A673 (cell line): ENCODE results near the gene VPS33A. TPM values are rescaled to one million over a fixed set of nuclear protein-coding genes. Genes with fewer than 3 reads are reported as not detected.

Experiments used
- BruUV-seq: library from RNA; stranded (reverse); fragments of 400-500 nt; replicated peaks from 2 replicates; lab custom pipeline; 2021; lab: Mats Ljungman, UMichigan
- CTCF ChIA-PET: fragments of 300-600 bp; sonication (Branson Sonifier 250); formaldehyde crosslinking; loops from one replicate; lab custom pipeline; 2022; ENCODE audit warnings: antibody characterized with exemption; lab: Charles Lee
- POLR2A ChIA-PET: fragments of 300-600 bp; sonication (Branson Sonifier 250); formaldehyde crosslinking; loops from one replicate; lab custom pipeline; 2022; ENCODE audit warnings: antibody characterized with exemption; ENCODE audit not compliant: low non-redundant PET; lab: Charles Lee
- DNase-seq: peaks from one replicate; pipeline ENCODE4 v3.0.0-alpha.2; 2015; ENCODE audit warnings: low spot score
- H3K27ac ChIP-seq: fragments of 200-600 bp; sonication (generic); 2 replicates; pipeline ENCODE4 v1.5.1; 2016; ENCODE audit warnings: mixed run types, low read depth, mild to moderate bottlenecking, mixed read lengths, antibody characterized with exemption, low read length; ENCODE audit not compliant: poor library complexity, severe bottlenecking
- H3K27me3 ChIP-seq: fragments of 200-600 bp; sonication (generic); replicated peaks from 2 replicates; pipeline ENCODE4 v1.6.1; 2017; ENCODE audit warnings: mixed run types, low read depth, mild to moderate bottlenecking, mixed read lengths, antibody characterized with exemption, low read length; ENCODE audit not compliant: insufficient read depth, poor library complexity
- H3K36me3 ChIP-seq: fragments of 200-600 bp; sonication (generic); 2 replicates; pipeline ENCODE4 v1.6.1; 2016; ENCODE audit warnings: mixed run types, mild to moderate bottlenecking, mixed read lengths, antibody characterized with exemption, low read length; ENCODE audit not compliant: insufficient read depth, poor library complexity, severe bottlenecking
- H3K4me1 ChIP-seq: fragments of 200-600 bp; sonication (generic); 2 replicates; pipeline ENCODE4 v1.6.1; 2017; ENCODE audit warnings: mixed run types, mild to moderate bottlenecking, mixed read lengths, antibody characterized with exemption, low read length; ENCODE audit not compliant: insufficient read depth, poor library complexity, severe bottlenecking
- H3K4me3 ChIP-seq: fragments of 200-600 bp; sonication (generic); 2 replicates; pipeline ENCODE4 v1.5.1; 2016; ENCODE audit warnings: low read depth, mixed run types, mild to moderate bottlenecking, mixed read lengths, low read length; ENCODE audit not compliant: poor library complexity, severe bottlenecking
- H3K9me3 ChIP-seq: fragments of 200-600 bp; sonication (generic); 2 replicates; pipeline ENCODE4 v1.6.1; 2016; ENCODE audit warnings: mixed run types, low read depth, mild to moderate bottlenecking, mixed read lengths, antibody characterized with exemption, low read length; ENCODE audit not compliant: poor library complexity, severe bottlenecking
- CTCF ChIP-seq: fragments of 300-800, 200-600 bp; sonication (generic); conservative IDR thresholded peaks from 2 replicates; pipeline ENCODE4 v1.5.1; 2017; ENCODE audit warnings: low read depth, mild to moderate bottlenecking, antibody characterized with exemption, low read length, moderate library complexity, mixed read lengths
- EZH2 ChIP-seq: fragments of 200-600 bp; sonication (generic); IDR thresholded peaks from 2 replicates; pipeline ENCODE4 v1.6.1; 2017; ENCODE audit warnings: borderline replicate concordance, low read depth, mild to moderate bottlenecking, mixed read lengths, antibody characterized with exemption, low read length; ENCODE audit not compliant: poor library complexity, severe bottlenecking
- intact Hi-C: fragments of 100-400 bp; cut with micrococcal nuclease; formaldehyde crosslinking; loops from one replicate; pipeline ENCODE4 v1.10.0; 2022; ENCODE audit not compliant: unreplicated experiment
- total RNA-seq: library from RNA; stranded (reverse); gene quantifications from 2 replicates; pipeline ENCODE4 v1.2.3, GENCODE V29; 2021

VPS33A gene
- total RNA-seq, 1 experiment from 2014 or later: 35.3 TPM

GRCh38 chr12:122187466-122187865 lies 78.8 kb downstream of the VPS33A start:
- no peak for DNase-seq
- no peak overlapping the region for H3K4me3 ChIP-seq
- BruUV-seq: no TSS peak
- ChIA-PET POLR2A (no interaction called here), CTCF (no interaction called here)
- H3K27ac ChIP-seq: no peak overlapping the region
- intact Hi-C loops: no loop called here
- no peaks in the 10 kb centered on the region for H3K9me3 ChIP-seq
- no peaks in the 10 kb centered on the region for H3K27me3 ChIP-seq
- no peaks in the 10 kb centered on the region for H3K4me1 ChIP-seq
- TF ChIP-seq CTCF (no peak), EZH2 (no peak)
- H3K36me3 ChIP-seq: no peaks in the 10 kb centered on the region

- Histone ChIP-seq H3K36me3 (no peaks in the 10 kb centered on the region), H3K9me3 (no peaks in the 10 kb centered on the region), H3K4me1 (no peaks in the 10 kb centered on the region), H3K27me3 (no peaks in the 10 kb centered on the region), H3K27ac (no peak overlapping the region), H3K4me3 (no peak overlapping the region)
- BruUV-seq: no TSS peak
- ChIA-PET CTCF (no interaction called here), POLR2A (no interaction called here)
- TF ChIP-seq CTCF: no peak
- TF ChIP-seq EZH2: no peak
- intact Hi-C loops: no loop called here
- DNase-seq: no peak
Observed at GRCh38 chr12:122185494-122186082, 80.7 kb downstream of the VPS33A start.

- Histone ChIP-seq H3K36me3 (no peaks in the 10 kb centered on the region), H3K27me3 (no peaks in the 10 kb centered on the region), H3K27ac (no peak overlapping the region), H3K4me1 (no peaks in the 10 kb centered on the region), H3K4me3 (no peak overlapping the region), H3K9me3 (no peaks in the 10 kb centered on the region)
- intact Hi-C loops: no loop called here
- ChIA-PET CTCF (no interaction called here), POLR2A (no interaction called here)
- no TSS peak for BruUV-seq
- TF ChIP-seq CTCF (no peak), EZH2 (no peak)
- DNase-seq: no peak
Observed at GRCh38 chr12:122185079-122185478, 81.2 kb downstream of the VPS33A start.
